ENCODE results near the gene YBX2.

- no peak for TF ChIP-seq CTCF (IDR thresholded peaks at IDR 0.05)
- TF ChIP-seq POLR2A (IDR thresholded peaks at IDR 0.05) = no peak
These were observed 2.2 kb downstream of the YBX2 start for GRCh38 chr17:7292194-7292593.

All from body of pancreas (tissue), 4 donors.